ENCODE measurements around the gene FRMD4B.

- TF ChIP-seq POLR2AphosphoS5 (IDR thresholded peaks at IDR 0.05; ENCODE audit: borderline replicate concordance, low read depth, low read length) (no peak), EZH2 (IDR thresholded peaks at IDR 0.05) (no peak), FOXP2 (optimal IDR thresholded peaks at IDR 0.05; ENCODE audit: control extremely low read depth, extremely low read length, insufficient read depth) (no peak)
Measured at GRCh38 chr3:69162308-69162980, 223.4 kb downstream of the FRMD4B start.

All from SK-N-MC (cell line).